Skeletal muscle tissue (tissue), 4 donors: ENCODE data around the gene STK38L. TPM values are rescaled to one million over a fixed set of nuclear protein-coding genes. Genes with fewer than 3 reads are reported as not detected.

Source experiments
- H3K27ac ChIP-seq: one replicate; pipeline ENCODE4 v1.7.0; 2013; ENCODE audit warnings: mild to moderate bottlenecking, low read depth, low read length, inconsistent platforms
- H3K27me3 ChIP-seq, 3 donors: one replicate each; pipeline ENCODE4 v1.7.0; 2013; ENCODE audit warnings: low read length in 3 of 3; ENCODE audit not compliant: control insufficient read depth in 3 of 3, insufficient read depth in 3 of 3
- H3K36me3 ChIP-seq, 3 donors: one replicate each; pipeline ENCODE4 v1.7.0; 2013; ENCODE audit warnings: low read length in 3 of 3; ENCODE audit not compliant: control insufficient read depth in 3 of 3, insufficient read depth in 3 of 3
- H3K4me1 ChIP-seq, 3 donors: one replicate each; pipeline ENCODE4 v1.7.0; 2013; ENCODE audit warnings: low read length in 3 of 3, mild to moderate bottlenecking in 3 of 3; ENCODE audit not compliant: control insufficient read depth in 3 of 3, insufficient read depth in 3 of 3
- H3K4me3 ChIP-seq, 3 donors: one replicate each; pipeline ENCODE4 v1.7.0; 2013; ENCODE audit warnings: low read length in 3 of 3
- H3K9ac ChIP-seq, 3 donors: one replicate each; pipeline ENCODE4 v1.7.0; 2013; ENCODE audit warnings: low read length in 3 of 3, mild to moderate bottlenecking in 3 of 3, moderate library complexity in 2 of 3, low read depth in 1 of 3
- H3K9me3 ChIP-seq, 3 donors: one replicate each; pipeline ENCODE4 v1.7.0; 2013; ENCODE audit warnings: low read length in 3 of 3; ENCODE audit not compliant: control insufficient read depth in 3 of 3
- total RNA-seq: library from RNA; depleted of rRNA; stranded (reverse); fragments of >200 nt; gene quantifications from one replicate; pipeline ENCODE4 v1.2.3, GENCODE V29; 2014
- donor health status: Osteomylitis.

Gene STK38L
- total RNA-seq, 1 donor from 2014 or later = 17.2 TPM

GRCh38 chr12:27252934-27253333 is 8.8 kb downstream of the STK38L start:
- Histone ChIP-seq H3K4me1 (no peaks in the 10 kb centered on the region), H3K27ac (no peak overlapping the region)

GRCh38 chr12:27253347-27253746 is 9.3 kb downstream of the STK38L start:
- H3K27ac ChIP-seq = no peak overlapping the region
- no peaks in the 10 kb centered on the region for H3K9me3 ChIP-seq
- H3K4me1 ChIP-seq = no peaks in the 10 kb centered on the region

More at GRCh38 chr12:27252934-27253333, 8.8 kb downstream of the STK38L start:
- Histone ChIP-seq H3K36me3 (no peaks in the 10 kb centered on the region), H3K9ac (no peak overlapping the region), H3K4me3 (no peak overlapping the region), H3K9me3 (no peaks in the 10 kb centered on the region), H3K27me3 (no peaks in the 10 kb centered on the region)

DNA sequence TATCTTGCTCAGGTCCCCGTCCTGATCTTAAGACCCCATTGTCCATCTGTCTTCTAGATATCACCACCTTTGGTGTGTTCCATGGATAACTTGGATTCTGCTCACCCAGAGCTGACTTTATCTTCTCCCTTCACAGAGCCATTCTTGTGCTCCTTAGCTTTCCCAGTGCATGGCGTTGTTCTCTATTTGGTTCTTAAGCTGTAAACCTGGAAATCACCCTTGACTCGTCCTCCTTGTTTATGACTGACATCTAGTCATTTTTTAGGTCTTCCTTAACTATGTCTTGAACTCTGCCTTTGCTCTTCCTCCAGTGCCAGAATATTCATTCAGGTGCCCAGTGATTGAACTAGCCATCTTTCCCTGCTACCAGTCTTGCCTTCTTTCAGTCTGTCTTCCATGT is 11.7 kb downstream of the STK38L start:
- Histone ChIP-seq H3K27me3 (no peaks in the 10 kb centered on the region), H3K27ac (no peak overlapping the region), H3K9me3 (no peaks in the 10 kb centered on the region), H3K4me3 (no peak overlapping the region), H3K4me1 (no peaks in the 10 kb centered on the region), H3K9ac (no peak overlapping the region), H3K36me3 (no peaks in the 10 kb centered on the region)

More at GRCh38 chr12:27253347-27253746, 9.3 kb downstream of the STK38L start:
- no peaks in the 10 kb centered on the region for H3K27me3 ChIP-seq
- no peak overlapping the region for H3K4me3 ChIP-seq
- H3K36me3 ChIP-seq = no peaks in the 10 kb centered on the region
- H3K9ac ChIP-seq = no peak overlapping the region

GRCh38 chr12:27257104-27257843 is 13.2 kb downstream of the STK38L start:
- Histone ChIP-seq H3K27ac (no peak overlapping the region), H3K9me3 (no peaks in the 10 kb centered on the region), H3K4me1 (peaks cover 0 to 2% (median 0%) of the 10 kb centered on the region in 3 donors), H3K36me3 (no peaks in the 10 kb centered on the region), H3K27me3 (no peaks in the 10 kb centered on the region), H3K4me3 (no peak overlapping the region), H3K9ac (no peak overlapping the region)

GRCh38 chr12:27260746-27261145 is 16.7 kb downstream of the STK38L start:
- no peak overlapping the region for H3K9ac ChIP-seq
- H3K9me3 ChIP-seq = no peaks in the 10 kb centered on the region
- no peak overlapping the region for H3K4me3 ChIP-seq
- no peak overlapping the region for H3K27ac ChIP-seq
- peaks cover 0 to 2% (median 0%) of the 10 kb centered on the region in 3 donors for H3K4me1 ChIP-seq
- no peaks in the 10 kb centered on the region for H3K36me3 ChIP-seq
- no peaks in the 10 kb centered on the region for H3K27me3 ChIP-seq

DNA sequence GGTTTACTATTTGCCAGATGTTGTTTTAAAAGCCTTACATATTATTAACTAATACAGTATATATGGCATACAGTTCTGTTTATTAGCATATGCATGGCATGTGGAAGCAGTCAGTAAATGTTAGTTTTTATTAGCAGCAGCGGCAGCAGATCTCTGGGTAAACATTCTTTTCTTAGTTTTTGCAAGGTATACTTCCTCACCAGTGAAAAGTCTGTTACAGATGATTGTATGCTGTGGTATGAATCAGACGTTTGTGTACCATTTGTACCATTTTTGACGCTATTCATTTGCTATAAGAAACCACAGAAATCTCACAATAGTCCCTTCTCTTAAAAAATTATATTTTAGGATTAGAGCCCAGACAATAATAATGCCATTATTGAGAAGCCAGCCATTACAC is 17.8 kb downstream of the STK38L start:
- Histone ChIP-seq H3K9ac (no peak overlapping the region), H3K4me3 (no peak overlapping the region), H3K27ac (no peak overlapping the region), H3K36me3 (no peaks in the 10 kb centered on the region), H3K4me1 (peaks cover 0 to 2% (median 0%) of the 10 kb centered on the region in 3 donors), H3K9me3 (no peaks in the 10 kb centered on the region), H3K27me3 (no peaks in the 10 kb centered on the region)

DNA sequence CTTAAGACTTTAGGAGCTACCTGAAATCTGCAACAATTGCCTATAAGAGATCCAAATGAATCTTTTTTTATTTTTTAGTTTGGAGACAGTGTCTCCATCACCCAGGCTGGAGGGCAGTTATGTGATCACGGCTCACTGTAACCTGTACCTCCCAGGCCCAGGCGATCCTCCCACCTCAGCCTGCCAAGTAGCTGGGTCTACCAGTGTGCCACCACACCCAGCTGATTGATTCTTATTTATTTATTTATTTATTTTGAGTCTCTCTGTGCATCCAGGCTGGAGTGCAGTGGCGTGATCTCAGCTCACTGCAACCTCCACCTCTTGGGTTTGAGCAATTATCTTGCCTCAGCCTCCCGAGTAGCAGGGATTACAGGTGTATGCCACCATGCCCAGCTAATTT is 26.1 kb downstream of the STK38L start:
- no peaks in the 10 kb centered on the region for H3K36me3 ChIP-seq
- no peaks in the 10 kb centered on the region for H3K9me3 ChIP-seq
- H3K27me3 ChIP-seq = no peaks in the 10 kb centered on the region
- H3K4me1 ChIP-seq = peaks cover 10 to 18% (median 11%) of the 10 kb centered on the region in 3 donors
- H3K9ac ChIP-seq = no peak overlapping the region
- no peak overlapping the region for H3K27ac ChIP-seq
- no peak overlapping the region for H3K4me3 ChIP-seq

GRCh38 chr12:27271206-27271605 is 27.1 kb downstream of the STK38L start:
- H3K27ac ChIP-seq = no peak overlapping the region
- H3K9ac ChIP-seq = no peak overlapping the region
- H3K36me3 ChIP-seq = no peaks in the 10 kb centered on the region
- no peaks in the 10 kb centered on the region for H3K27me3 ChIP-seq
- H3K4me3 ChIP-seq = no peak overlapping the region
- peaks cover 10 to 18% (median 11%) of the 10 kb centered on the region in 3 donors for H3K4me1 ChIP-seq
- no peaks in the 10 kb centered on the region for H3K9me3 ChIP-seq

GRCh38 chr12:27272373-27273028 is 28.4 kb downstream of the STK38L start:
- H3K9me3 ChIP-seq = no peaks in the 10 kb centered on the region
- peaks cover 11 to 23% (median 11%) of the 10 kb centered on the region in 3 donors for H3K4me1 ChIP-seq
- H3K27ac ChIP-seq = peak overlapping the region; percentile 61
- peak overlapping the region in 1 of 3 donors; percentile 3 for H3K9ac ChIP-seq
- H3K36me3 ChIP-seq = no peaks in the 10 kb centered on the region
- no peaks in the 10 kb centered on the region for H3K27me3 ChIP-seq
- no peak overlapping the region for H3K4me3 ChIP-seq

DNA sequence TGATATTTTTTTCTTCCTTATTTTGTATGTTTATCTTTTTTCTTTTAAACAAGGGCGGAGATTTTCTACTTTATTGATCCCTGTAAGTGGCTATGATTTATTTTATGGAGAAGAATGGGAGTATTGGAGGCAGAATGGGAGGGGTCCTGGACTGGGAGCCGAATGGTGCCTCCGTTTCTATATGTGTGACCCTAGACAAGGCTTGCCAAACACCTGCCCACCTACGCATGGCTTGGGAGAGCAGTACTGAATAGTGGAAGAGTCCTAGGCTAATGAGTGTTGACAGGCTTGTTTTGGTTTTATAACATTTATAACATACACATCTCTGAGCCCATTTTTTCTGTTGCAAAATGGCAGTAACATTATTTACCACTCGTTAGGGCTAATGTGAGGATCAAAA is 29.0 kb downstream of the STK38L start:
- Histone ChIP-seq H3K27ac (peak overlapping the region; percentile 61), H3K9ac (no peak overlapping the region), H3K4me1 (peaks cover 16 to 30% (median 17%) of the 10 kb centered on the region in 3 donors), H3K9me3 (no peaks in the 10 kb centered on the region), H3K4me3 (no peak overlapping the region), H3K36me3 (no peaks in the 10 kb centered on the region), H3K27me3 (no peaks in the 10 kb centered on the region)
